ENCODE measurements around the gene GM2A.
"Not testable (repeated sequence)": the region's sequence is repeated elsewhere in the genome, so short reads cannot be mapped to it uniquely, and the experiment has no call there.

The GM2A gene

GRCh38 chr5:151295791-151296477, 42.9 kb downstream of the GM2A start:
- FAIRE-seq: no peak

- FAIRE-seq: no peak
These were observed 43.5 kb downstream of the GM2A start for GRCh38 chr5:151296478-151296830.

- FAIRE-seq: no peak
These were observed 44.0 kb downstream of the GM2A start for GRCh38 chr5:151296974-151297373.

- no peak for FAIRE-seq
These were observed 45.3 kb downstream of the GM2A start for GRCh38 chr5:151298063-151298855.

- FAIRE-seq: no peak
These were observed 50.7 kb downstream of the GM2A start, which contains the start of gene SLC36A3 for GRCh38 chr5:151303666-151304065. Gene SLC36A3 (minus strand): TSS chr5:151303766. CDS start chr5:151303354, 412 bp downstream.

- not testable (repeated sequence) for FAIRE-seq
These were observed 56.3 kb downstream of the GM2A start for GRCh38 chr5:151309266-151309665.

- FAIRE-seq: not testable (repeated sequence)
These were observed 56.8 kb downstream of the GM2A start for GRCh38 chr5:151309821-151310220.

- no peak for FAIRE-seq
These were observed 57.9 kb downstream of the GM2A start for GRCh38 chr5:151310932-151311331.

- no peak for FAIRE-seq
These were observed 59.9 kb downstream of the GM2A start for GRCh38 chr5:151312756-151313324.

- FAIRE-seq: no peak
These were observed 60.4 kb downstream of the GM2A start for GRCh38 chr5:151313357-151313756.

GRCh38 chr5:151315998-151316597, 63.1 kb downstream of the GM2A start:
- no peak for FAIRE-seq

GRCh38 chr5:151317871-151318270, 64.9 kb downstream of the GM2A start:
- FAIRE-seq: no peak

- FAIRE-seq: no peak
These were observed 66.1 kb downstream of the GM2A start for GRCh38 chr5:151318850-151319732.

Measured in islet of Langerhans (tissue), 1 donor.